GM18519 (cell line): Measurements from ENCODE around the gene OR56B1.
A peak's percentile ranks its signal among the peaks of the same experiment; 100 is the strongest.
"Not testable (repeated sequence)": the region's sequence is repeated elsewhere in the genome, so short reads cannot be mapped to it uniquely, and the experiment has no call there.

Source experiments
- ATAC-seq: cut with Tn5 transposase; IDR thresholded peaks from one replicate; pipeline ENCODE4 v1.9.1; 2021; ENCODE audit warnings: mild to moderate bottlenecking, moderate library complexity; ENCODE audit not compliant: unreplicated experiment, low FRiP score

The OR56B1 gene

GRCh38 chr11:5736396-5736795 is at the start of gene OR56B1:
Gene OR56B1 (plus strand): TSS chr11:5736448. CDS start chr11:5736517, 69 bp downstream.
- no peak for ATAC-seq

- no peak for ATAC-seq
These were observed 47.8 kb upstream of the OR56B1 start for GRCh38 chr11:5688482-5688881.

- ATAC-seq, result peak; percentile 85
These were observed 46.7 kb upstream of the OR56B1 start, which contains the start of gene TRIM22 for GRCh38 chr11:5689551-5689983. Gene TRIM22 (plus strand): TSS chr11:5689790. CDS start chr11:5696233, 6,443 bp downstream.

GRCh38 chr11:5690216-5690615 is 46.0 kb upstream of the OR56B1 start:
- ATAC-seq, result no peak

- ATAC-seq, result no peak
These were observed 45.5 kb upstream of the OR56B1 start for GRCh38 chr11:5690736-5691135.

GRCh38 chr11:5691238-5691963 is 44.8 kb upstream of the OR56B1 start:
- ATAC-seq, result not testable (repeated sequence)

- no peak for ATAC-seq
These were observed 44.3 kb upstream of the OR56B1 start for GRCh38 chr11:5691964-5692361.

GRCh38 chr11:5694642-5695041 is 41.6 kb upstream of the OR56B1 start:
- ATAC-seq, result no peak

- no peak for ATAC-seq
These were observed 40.7 kb upstream of the OR56B1 start for GRCh38 chr11:5695580-5695979.

- no peak for ATAC-seq
These were observed 40.0 kb upstream of the OR56B1 start for GRCh38 chr11:5696210-5696609.

GRCh38 chr11:5698281-5698680 is 38.0 kb upstream of the OR56B1 start:
- no peak for ATAC-seq

GRCh38 chr11:5700421-5701054 is 35.7 kb upstream of the OR56B1 start:
- no peak for ATAC-seq

- no peak for ATAC-seq
These were observed 35.1 kb upstream of the OR56B1 start for GRCh38 chr11:5701055-5701577.

GRCh38 chr11:5703741-5704536 is 32.3 kb upstream of the OR56B1 start:
- ATAC-seq, result peak; percentile 48

GRCh38 chr11:5705688-5706087 is 30.6 kb upstream of the OR56B1 start:
- ATAC-seq, result no peak

- no peak for ATAC-seq
These were observed 23.7 kb upstream of the OR56B1 start for GRCh38 chr11:5712507-5712906.

GRCh38 chr11:5713695-5714094 is 22.6 kb upstream of the OR56B1 start:
- no peak for ATAC-seq

- ATAC-seq, result not testable (repeated sequence)
These were observed 19.7 kb upstream of the OR56B1 start for GRCh38 chr11:5716518-5716917.

- no peak for ATAC-seq
These were observed 16.3 kb upstream of the OR56B1 start for GRCh38 chr11:5719703-5720495.

GRCh38 chr11:5722622-5723021 is 13.6 kb upstream of the OR56B1 start:
- no peak for ATAC-seq
